CD14-positive monocyte (primary cell): ENCODE data around the gene ERO1B. TPM values are rescaled to one million over a fixed set of nuclear protein-coding genes. Genes with fewer than 3 reads are reported as not detected.

Experiments used
- DNase-seq, 3 donors: peaks; one replicate each; pipeline ENCODE4 v3.0.0-alpha.2; 2011 to 2022
- H2AFZ ChIP-seq: 2 replicates; pipeline ENCODE4 v1.6.0; 2012; ENCODE audit warnings: mild to moderate bottlenecking, low read depth, low read length, inconsistent platforms; ENCODE audit not compliant: insufficient read depth, poor library complexity, severe bottlenecking
- H3K27ac ChIP-seq, 2 donors: 1 replicate in 1 of 2; 2 replicates in 1 of 2; pipeline ENCODE4 v1.5.1; 2012 to 2013; ENCODE audit warnings: low read length in 2 of 2, control low read depth in 1 of 2, inconsistent platforms in 1 of 2, low read depth in 1 of 2, mild to moderate bottlenecking in 1 of 2
- H3K27me3 ChIP-seq, 2 donors: one replicate each; pipeline versions ENCODE4 v1.6.0 to v1.6.1; 2011 to 2013; ENCODE audit warnings: low read length in 2 of 2; ENCODE audit not compliant: control insufficient read depth in 2 of 2, insufficient read depth in 2 of 2
- H3K36me3 ChIP-seq, 2 donors: replicated peaks in 1 of 2; 1 replicate in 1 of 2; 2 replicates in 1 of 2; pipeline versions ENCODE4 v1.5.1 to v1.6.1; 2012 to 2013; ENCODE audit warnings: low read length in 2 of 2, control low read depth in 1 of 2, inconsistent platforms in 1 of 2, mild to moderate bottlenecking in 1 of 2; ENCODE audit not compliant: insufficient read depth in 2 of 2, control insufficient read depth in 1 of 2
- H3K4me1 ChIP-seq, 2 donors: 1 replicate in 1 of 2; 2 replicates in 1 of 2; pipeline versions ENCODE4 v1.5.1 to v1.6.1; 2012 to 2013; ENCODE audit warnings: low read length in 2 of 2, control low read depth in 1 of 2, inconsistent platforms in 1 of 2, mild to moderate bottlenecking in 1 of 2, moderate library complexity in 1 of 2; ENCODE audit not compliant: insufficient read depth in 2 of 2, control insufficient read depth in 1 of 2
- H3K4me2 ChIP-seq: replicated peaks from 2 replicates; pipeline ENCODE3; 2012; ENCODE audit warnings: low read length, moderate library complexity, mild to moderate bottlenecking; ENCODE audit not compliant: poor library complexity, severe bottlenecking; ENCODE audit errors: extremely low read depth
- H3K4me3 ChIP-seq, 3 experiments: fragments of 200-600 bp in 1 of 3; sonication (generic) in 1 of 3; replicated peaks in 1 of 3; 1 replicate in 2 of 3; 2 replicates in 1 of 3; pipeline ENCODE4 v1.5.1; 2011 to 2013; ENCODE audit warnings: low read length in 3 of 3, mild to moderate bottlenecking in 3 of 3, control low read depth in 2 of 3, low read depth in 2 of 3, inconsistent platforms in 1 of 3, moderate library complexity in 1 of 3
- H3K79me2 ChIP-seq: 2 replicates; pipeline ENCODE4 v1.6.0; 2012; ENCODE audit warnings: mild to moderate bottlenecking, control low read depth, inconsistent platforms, low read length, moderate library complexity; ENCODE audit not compliant: insufficient read depth
- H3K9ac ChIP-seq: 2 replicates; pipeline ENCODE4 v1.6.0; 2017; ENCODE audit warnings: low read length, mild to moderate bottlenecking; ENCODE audit not compliant: insufficient read depth, poor library complexity, severe bottlenecking
- H3K9me3 ChIP-seq, 2 donors: replicated peaks in 1 of 2; 1 replicate in 1 of 2; 2 replicates in 1 of 2; pipeline versions ENCODE4 v1.5.1 to v1.6.1; 2012 to 2013; ENCODE audit warnings: low read length in 2 of 2, control low read depth in 1 of 2; ENCODE audit not compliant: control insufficient read depth in 1 of 2, insufficient read depth in 1 of 2
- H4K20me1 ChIP-seq: 2 replicates; pipeline ENCODE4 v1.6.0; 2012; ENCODE audit warnings: mild to moderate bottlenecking, low read length, control low read depth, moderate library complexity; ENCODE audit not compliant: insufficient read depth
- H3K27ac Mint-ChIP-seq, 7 donors: one replicate each; pipeline ENCODE4 v1.8.0; 2020; ENCODE audit warnings: mild to moderate bottlenecking in 7 of 7, mixed read lengths in 7 of 7, moderate library complexity in 6 of 7, inconsistent platforms in 2 of 7
- H3K27me3 Mint-ChIP-seq, 3 donors: one replicate each; pipeline ENCODE4 v1.8.0; 2021 to 2022; ENCODE audit warnings: low read depth in 3 of 3, mild to moderate bottlenecking in 3 of 3, mixed read lengths in 3 of 3, moderate library complexity in 3 of 3, inconsistent platforms in 1 of 3
- H3K36me3 Mint-ChIP-seq, 2 donors: one replicate each; pipeline ENCODE4 v1.8.0; 2020; ENCODE audit warnings: mixed read lengths in 2 of 2, inconsistent platforms in 1 of 2, mild to moderate bottlenecking in 1 of 2
- H3K4me1 Mint-ChIP-seq: one replicate; pipeline ENCODE4 v1.8.0; 2020; ENCODE audit warnings: mild to moderate bottlenecking, mixed read lengths
- H3K4me3 Mint-ChIP-seq, 2 donors: one replicate each; pipeline ENCODE4 v1.8.0; 2020; ENCODE audit warnings: mild to moderate bottlenecking in 2 of 2, mixed read lengths in 2 of 2, moderate library complexity in 1 of 2
- H3K9me3 Mint-ChIP-seq, 7 donors: one replicate each; pipeline ENCODE4 v1.8.0; 2020 to 2022; ENCODE audit warnings: mixed read lengths in 7 of 7, mild to moderate bottlenecking in 6 of 7, moderate library complexity in 6 of 7, inconsistent platforms in 2 of 7
- WGBS: methylation state at CpG from one replicate; pipeline ENCODE4 v1.1.5; 2013; ENCODE audit warnings: missing lambda C conversion rate; ENCODE audit not compliant: insufficient coverage; 5-methylcytosine and 5-hydroxymethylcytosine counted together
- intact Hi-C, 2 donors: fragments of 100-400 bp; cut with micrococcal nuclease; formaldehyde crosslinking; loops; one replicate each; pipeline versions ENCODE4 v1.15.0 to v1.15.1; 2023
- polyA plus RNA-seq, 3 donors: library from polyadenylated mRNA; depleted of rRNA in 1 of 3; unstranded in 2 of 3; stranded (reverse) in 1 of 3; fragments of 300-500 nt in 2 of 3; fragments of >200 nt in 1 of 3; fragmentation: Illumina TruSeq in 2 of 3; gene quantifications; 1 replicate in 2 of 3; 2 replicates in 1 of 3; pipeline ENCODE4 v1.2.3, GENCODE V29; 2012 to 2021
- TF ChIP-seq, protein P1 (sequence below): fragments of 200-600 bp; IDR thresholded peaks from one replicate; pipeline ENCODE4 v1.8.0; 2022; ENCODE audit warnings: antibody characterized with exemption, mild to moderate bottlenecking

The ERO1B gene
- polyA plus RNA-seq, 3 donors, result 2.7 to 4.2 (median 3.2) TPM

DNA sequence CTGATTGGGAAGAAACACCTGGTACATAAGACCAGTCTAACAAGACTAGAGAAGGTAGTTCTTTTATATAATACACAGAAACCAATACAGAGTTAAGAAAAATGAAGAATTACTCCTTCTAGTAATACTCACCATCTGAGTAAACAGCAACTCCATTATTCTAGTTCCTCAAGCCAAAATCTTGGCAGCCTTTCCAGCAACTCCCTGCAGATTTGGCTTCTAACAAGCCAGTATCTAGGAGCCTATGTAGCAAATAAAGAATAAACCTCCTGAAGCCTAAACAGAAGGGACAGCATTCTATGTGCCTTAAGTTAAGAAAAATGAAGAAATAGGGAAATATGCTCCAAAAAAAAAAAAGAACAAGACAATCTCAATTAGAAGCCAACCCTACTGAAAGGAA, 24.5 kb downstream of the ERO1B start:
- H3K4me1 ChIP-seq, result no peaks in the 10 kb centered on the region
- no peaks in the 10 kb centered on the region for H3K79me2 ChIP-seq
- H3K36me3 Mint-ChIP-seq, result peaks cover 42 to 58% of the 10 kb centered on the region in 2 donors
- no peak overlapping the region for H3K27ac ChIP-seq
- DNase-seq, result no peak
- no peak overlapping the region for H3K4me3 ChIP-seq
- intact Hi-C loops, result no loop called here
- H4K20me1 ChIP-seq, result no peaks in the 10 kb centered on the region
- no peak overlapping the region for H3K27ac Mint-ChIP-seq
- H3K27me3 Mint-ChIP-seq, result no peaks in the 10 kb centered on the region
- no peaks in the 10 kb centered on the region for H3K27me3 ChIP-seq
- H3K4me1 Mint-ChIP-seq, result peaks cover 7% of the 10 kb centered on the region
- TF ChIP-seq, protein P1, sequence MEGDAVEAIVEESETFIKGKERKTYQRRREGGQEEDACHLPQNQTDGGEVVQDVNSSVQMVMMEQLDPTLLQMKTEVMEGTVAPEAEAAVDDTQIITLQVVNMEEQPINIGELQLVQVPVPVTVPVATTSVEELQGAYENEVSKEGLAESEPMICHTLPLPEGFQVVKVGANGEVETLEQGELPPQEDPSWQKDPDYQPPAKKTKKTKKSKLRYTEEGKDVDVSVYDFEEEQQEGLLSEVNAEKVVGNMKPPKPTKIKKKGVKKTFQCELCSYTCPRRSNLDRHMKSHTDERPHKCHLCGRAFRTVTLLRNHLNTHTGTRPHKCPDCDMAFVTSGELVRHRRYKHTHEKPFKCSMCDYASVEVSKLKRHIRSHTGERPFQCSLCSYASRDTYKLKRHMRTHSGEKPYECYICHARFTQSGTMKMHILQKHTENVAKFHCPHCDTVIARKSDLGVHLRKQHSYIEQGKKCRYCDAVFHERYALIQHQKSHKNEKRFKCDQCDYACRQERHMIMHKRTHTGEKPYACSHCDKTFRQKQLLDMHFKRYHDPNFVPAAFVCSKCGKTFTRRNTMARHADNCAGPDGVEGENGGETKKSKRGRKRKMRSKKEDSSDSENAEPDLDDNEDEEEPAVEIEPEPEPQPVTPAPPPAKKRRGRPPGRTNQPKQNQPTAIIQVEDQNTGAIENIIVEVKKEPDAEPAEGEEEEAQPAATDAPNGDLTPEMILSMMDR, result no peak
- no peak overlapping the region for H3K9ac ChIP-seq
- no peak overlapping the region for H3K4me2 ChIP-seq
- H3K9me3 Mint-ChIP-seq, result peaks cover 19 to 37% (median 30%) of the 10 kb centered on the region in 7 donors
- H3K9me3 ChIP-seq, result peaks cover 11 to 25% of the 10 kb centered on the region in 2 donors
- H3K36me3 ChIP-seq, result peaks cover 0 to 42% of the 10 kb centered on the region in 2 donors
- H3K4me3 Mint-ChIP-seq, result no peak overlapping the region
- no peak overlapping the region for H2AFZ ChIP-seq

GRCh38 chr1:236253918-236254637, 27.7 kb downstream of the ERO1B start:
- Histone ChIP-seq H3K4me3 (no peak overlapping the region), H4K20me1 (no peaks in the 10 kb centered on the region), H3K4me1 (no peaks in the 10 kb centered on the region), H3K79me2 (no peaks in the 10 kb centered on the region), H3K27me3 (no peaks in the 10 kb centered on the region), H3K27ac (no peak overlapping the region), H2AFZ (no peak overlapping the region), H3K36me3 (peaks cover 0 to 32% of the 10 kb centered on the region in 2 donors), H3K4me2 (no peak overlapping the region), H3K9ac (no peak overlapping the region), H3K9me3 (peaks cover 5 to 12% of the 10 kb centered on the region in 2 donors)
- intact Hi-C loops, result no loop called here
- Mint-ChIP-seq H3K4me3 (no peak overlapping the region), H3K4me1 (peaks cover 7% of the 10 kb centered on the region), H3K27ac (peak overlapping the region in 1 of 7 donors; percentile 16), H3K36me3 (peaks cover 28 to 42% of the 10 kb centered on the region in 2 donors), H3K9me3 (peaks cover 12 to 20% (median 16%) of the 10 kb centered on the region in 7 donors), H3K27me3 (peaks cover 0 to 2% (median 0%) of the 10 kb centered on the region in 3 donors)
- DNase-seq, result no peak
- TF ChIP-seq, protein P1, result no peak
- WGBS, result 92% methylated on average over 1 of the region's 4 CpGs
